Neural cell (in vitro differentiated cells): ENCODE measurements around the gene EFEMP2. TPM values are rescaled to one million over a fixed set of nuclear protein-coding genes. Genes with fewer than 3 reads are reported as not detected.

Experiments used
- H2AFZ ChIP-seq: fragments of 200-600, 300-800 bp; sonication (generic), shearing (Covaris generic); 2 replicates; pipeline ENCODE4 v1.6.0; 2014; ENCODE audit warnings: low read depth, mild to moderate bottlenecking, antibody characterized with exemption, low read length, moderate library complexity
- H3F3A ChIP-seq: fragments of 200-600 bp; shearing (Covaris generic); 2 replicates; pipeline ENCODE4 v1.6.1; 2016; ENCODE audit warnings: mild to moderate bottlenecking, moderate library complexity, mixed read lengths, antibody characterized with exemption, low read length; ENCODE audit not compliant: insufficient read depth, poor library complexity, severe bottlenecking
- H3K27ac ChIP-seq: fragments of 200-600, 300-800 bp; sonication (generic), shearing (Covaris generic); 2 replicates; pipeline ENCODE4 v1.5.1; 2014; ENCODE audit warnings: mild to moderate bottlenecking, low read length, moderate library complexity
- H3K27me3 ChIP-seq: fragments of 300-800, 200-600 bp; sonication (generic), shearing (Covaris generic); 2 replicates; pipeline ENCODE4 v1.6.0; 2014; ENCODE audit warnings: mild to moderate bottlenecking, low read depth, low read length, moderate library complexity; ENCODE audit not compliant: insufficient read depth
- H3K36me3 ChIP-seq: fragments of 300-800, 200-600 bp; sonication (generic), shearing (Covaris generic); 2 replicates; pipeline ENCODE4 v1.5.1; 2014; ENCODE audit warnings: mild to moderate bottlenecking, antibody characterized with exemption, low read length, moderate library complexity; ENCODE audit not compliant: insufficient read depth
- H3K4me2 ChIP-seq: fragments of 300-800, 200-600 bp; sonication (generic), shearing (Covaris generic); 2 replicates; pipeline ENCODE4 v1.6.0; 2014; ENCODE audit warnings: mild to moderate bottlenecking, low read length
- H3K4me3 ChIP-seq: fragments of 300-800, 200-600 bp; sonication (generic), shearing (Covaris generic); 2 replicates; pipeline ENCODE4 v1.5.1; 2014; ENCODE audit warnings: mild to moderate bottlenecking, low read length, moderate library complexity
- H3K79me2 ChIP-seq: fragments of 200-600 bp; shearing (Covaris generic); replicated peaks from 2 replicates; pipeline ENCODE4 v1.6.0; 2014; ENCODE audit warnings: mild to moderate bottlenecking, low read length, moderate library complexity; ENCODE audit not compliant: insufficient read depth
- H3K9ac ChIP-seq: fragments of 300-800, 200-600 bp; sonication (generic), shearing (Covaris generic); 2 replicates; pipeline ENCODE4 v1.6.1; 2016; ENCODE audit warnings: mild to moderate bottlenecking, low read length, mixed read lengths
- H3K9me2 ChIP-seq: fragments of 200-600 bp; shearing (Covaris generic); 2 replicates; pipeline ENCODE4 v1.6.1; 2016; ENCODE audit warnings: mild to moderate bottlenecking, low read length, mixed read lengths; ENCODE audit not compliant: insufficient read depth
- H3K9me3 ChIP-seq: fragments of 200-600, 300-800 bp; sonication (generic), shearing (Covaris generic); 2 replicates; pipeline ENCODE4 v1.6.1; 2016; ENCODE audit warnings: mild to moderate bottlenecking, mixed run types, low read length, moderate library complexity, mixed read lengths
- H4K20me1 ChIP-seq: fragments of 200-600 bp; shearing (Covaris generic); 2 replicates; pipeline ENCODE4 v1.6.1; 2016; ENCODE audit warnings: mild to moderate bottlenecking, mixed run types; ENCODE audit not compliant: insufficient read depth
- EP300 ChIP-seq: fragments of 450-650 bp; conservative IDR thresholded peaks from 2 replicates; pipeline ENCODE4 v1.6.1; 2014; ENCODE audit warnings: antibody characterized with exemption, mild to moderate bottlenecking, moderate library complexity; ENCODE audit not compliant: poor library complexity, severe bottlenecking
- EZH2 ChIP-seq: fragments of 200-600, 300-800 bp; shearing (Covaris generic), sonication (generic); IDR thresholded peaks from 2 replicates; pipeline ENCODE4 v1.6.1; 2014; ENCODE audit warnings: antibody characterized with exemption, low read length, borderline replicate concordance, mild to moderate bottlenecking; ENCODE audit not compliant: insufficient read depth, poor library complexity, severe bottlenecking
- MXI1 ChIP-seq: fragments of 450-650 bp; conservative IDR thresholded peaks from 2 replicates; pipeline ENCODE4 v1.6.1; 2014; ENCODE audit warnings: antibody characterized with exemption, mild to moderate bottlenecking; ENCODE audit not compliant: poor library complexity, severe bottlenecking
- POLR2AphosphoS5 ChIP-seq: IDR thresholded peaks from 2 replicates; pipeline ENCODE4 v1.6.1; 2012
- RAD21 ChIP-seq: fragments of 450-650 bp; conservative IDR thresholded peaks from 2 replicates; pipeline ENCODE4 v1.6.1; 2014; ENCODE audit warnings: antibody characterized with exemption, mild to moderate bottlenecking, moderate library complexity
- SMC3 ChIP-seq: fragments of 450-650 bp; conservative IDR thresholded peaks from 2 replicates; pipeline ENCODE4 v1.6.1; 2014; ENCODE audit warnings: antibody characterized with exemption, mild to moderate bottlenecking, moderate library complexity; ENCODE audit not compliant: poor library complexity
- TAF1 ChIP-seq: IDR thresholded peaks from 2 replicates; pipeline ENCODE4 v1.6.1; 2012; ENCODE audit warnings: low read depth
- polyA plus RNA-seq: library from polyadenylated mRNA; depleted of rRNA; stranded (reverse); fragments of >200 nt; gene quantifications from 2 replicates; pipeline ENCODE4 v1.2.3, GENCODE V29; 2014
- TF ChIP-seq, protein P1 (sequence below): fragments of 450-650 bp; IDR thresholded peaks from 2 replicates; pipeline ENCODE4 v1.5.1; 2014; ENCODE audit warnings: antibody characterized with exemption, mild to moderate bottlenecking, moderate library complexity; ENCODE audit not compliant: poor library complexity, severe bottlenecking
- TF ChIP-seq, protein P2 (sequence below): IDR thresholded peaks from 2 replicates; pipeline ENCODE4 v1.6.1; 2012; ENCODE audit warnings: borderline replicate concordance

EFEMP2 gene
- polyA plus RNA-seq, 1 donor from 2014 or later: 0.67 TPM

DNA sequence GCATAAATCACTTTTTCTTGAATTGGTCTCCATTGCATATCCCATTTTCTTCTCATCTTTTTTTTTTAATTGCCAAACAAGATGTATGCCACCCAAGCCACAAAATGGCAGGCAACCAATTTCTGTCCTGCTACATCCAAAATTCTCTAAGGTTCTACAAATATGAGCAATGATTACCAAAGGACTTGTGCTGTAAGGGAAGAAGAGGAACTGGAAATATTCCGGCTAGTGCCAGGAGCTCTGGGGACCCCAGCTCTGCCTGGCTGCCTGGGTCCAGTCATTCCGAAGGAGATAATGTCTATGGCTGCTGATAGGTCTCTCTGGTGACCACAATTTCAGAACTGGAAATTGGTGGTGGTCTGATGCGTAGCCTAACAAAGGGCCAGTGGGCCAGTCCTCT, 55.9 kb downstream of the EFEMP2 start:
- Histone ChIP-seq H3K4me2 (no peak overlapping the region), H3K27ac (no peak overlapping the region)

More for the DNA sequence above, 55.9 kb downstream of the EFEMP2 start:
- Histone ChIP-seq H3K9ac (no peak overlapping the region), H3K4me3 (peak overlapping the region; percentile 1), H3F3A (no peaks in the 10 kb centered on the region), H3K9me2 (no peaks in the 10 kb centered on the region), H4K20me1 (no peaks in the 10 kb centered on the region), H2AFZ (no peak overlapping the region), H3K79me2 (no peaks in the 10 kb centered on the region), H3K9me3 (no peaks in the 10 kb centered on the region), H3K36me3 (no peaks in the 10 kb centered on the region), H3K27me3 (no peaks in the 10 kb centered on the region)
- TF ChIP-seq RAD21 (no peak), MXI1 (no peak), SMC3 (no peak), POLR2AphosphoS5 (no peak), EZH2 (no peak), TAF1 (no peak), EP300 (no peak)
- TF ChIP-seq, protein P1, sequence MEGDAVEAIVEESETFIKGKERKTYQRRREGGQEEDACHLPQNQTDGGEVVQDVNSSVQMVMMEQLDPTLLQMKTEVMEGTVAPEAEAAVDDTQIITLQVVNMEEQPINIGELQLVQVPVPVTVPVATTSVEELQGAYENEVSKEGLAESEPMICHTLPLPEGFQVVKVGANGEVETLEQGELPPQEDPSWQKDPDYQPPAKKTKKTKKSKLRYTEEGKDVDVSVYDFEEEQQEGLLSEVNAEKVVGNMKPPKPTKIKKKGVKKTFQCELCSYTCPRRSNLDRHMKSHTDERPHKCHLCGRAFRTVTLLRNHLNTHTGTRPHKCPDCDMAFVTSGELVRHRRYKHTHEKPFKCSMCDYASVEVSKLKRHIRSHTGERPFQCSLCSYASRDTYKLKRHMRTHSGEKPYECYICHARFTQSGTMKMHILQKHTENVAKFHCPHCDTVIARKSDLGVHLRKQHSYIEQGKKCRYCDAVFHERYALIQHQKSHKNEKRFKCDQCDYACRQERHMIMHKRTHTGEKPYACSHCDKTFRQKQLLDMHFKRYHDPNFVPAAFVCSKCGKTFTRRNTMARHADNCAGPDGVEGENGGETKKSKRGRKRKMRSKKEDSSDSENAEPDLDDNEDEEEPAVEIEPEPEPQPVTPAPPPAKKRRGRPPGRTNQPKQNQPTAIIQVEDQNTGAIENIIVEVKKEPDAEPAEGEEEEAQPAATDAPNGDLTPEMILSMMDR: no peak
- TF ChIP-seq, protein P2, sequence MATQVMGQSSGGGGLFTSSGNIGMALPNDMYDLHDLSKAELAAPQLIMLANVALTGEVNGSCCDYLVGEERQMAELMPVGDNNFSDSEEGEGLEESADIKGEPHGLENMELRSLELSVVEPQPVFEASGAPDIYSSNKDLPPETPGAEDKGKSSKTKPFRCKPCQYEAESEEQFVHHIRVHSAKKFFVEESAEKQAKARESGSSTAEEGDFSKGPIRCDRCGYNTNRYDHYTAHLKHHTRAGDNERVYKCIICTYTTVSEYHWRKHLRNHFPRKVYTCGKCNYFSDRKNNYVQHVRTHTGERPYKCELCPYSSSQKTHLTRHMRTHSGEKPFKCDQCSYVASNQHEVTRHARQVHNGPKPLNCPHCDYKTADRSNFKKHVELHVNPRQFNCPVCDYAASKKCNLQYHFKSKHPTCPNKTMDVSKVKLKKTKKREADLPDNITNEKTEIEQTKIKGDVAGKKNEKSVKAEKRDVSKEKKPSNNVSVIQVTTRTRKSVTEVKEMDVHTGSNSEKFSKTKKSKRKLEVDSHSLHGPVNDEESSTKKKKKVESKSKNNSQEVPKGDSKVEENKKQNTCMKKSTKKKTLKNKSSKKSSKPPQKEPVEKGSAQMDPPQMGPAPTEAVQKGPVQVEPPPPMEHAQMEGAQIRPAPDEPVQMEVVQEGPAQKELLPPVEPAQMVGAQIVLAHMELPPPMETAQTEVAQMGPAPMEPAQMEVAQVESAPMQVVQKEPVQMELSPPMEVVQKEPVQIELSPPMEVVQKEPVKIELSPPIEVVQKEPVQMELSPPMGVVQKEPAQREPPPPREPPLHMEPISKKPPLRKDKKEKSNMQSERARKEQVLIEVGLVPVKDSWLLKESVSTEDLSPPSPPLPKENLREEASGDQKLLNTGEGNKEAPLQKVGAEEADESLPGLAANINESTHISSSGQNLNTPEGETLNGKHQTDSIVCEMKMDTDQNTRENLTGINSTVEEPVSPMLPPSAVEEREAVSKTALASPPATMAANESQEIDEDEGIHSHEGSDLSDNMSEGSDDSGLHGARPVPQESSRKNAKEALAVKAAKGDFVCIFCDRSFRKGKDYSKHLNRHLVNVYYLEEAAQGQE: no peak

Other genes starting within 250 kb of the EFEMP2 start
- gene SIPA1, start 234.7 kb downstream of the EFEMP2 start, polyA plus RNA-seq: 0.16 and 6.5 TPM in 2 replicates
- 19.3 and 19.5 TPM in 2 replicates for gene RELA, start 209.9 kb downstream of the EFEMP2 start, polyA plus RNA-seq
- 102 and 109 TPM in 2 replicates for gene KAT5, start 160.5 kb downstream of the EFEMP2 start, polyA plus RNA-seq
- 38.4 and 43.8 TPM in 2 replicates for gene RNASEH2C, start 152.0 kb downstream of the EFEMP2 start, polyA plus RNA-seq
- gene AP5B1, start 91.8 kb downstream of the EFEMP2 start, polyA plus RNA-seq: 0.52 and 1.3 TPM in 2 replicates
- not detected in 2 replicates for gene OVOL1, start 85.7 kb downstream of the EFEMP2 start, polyA plus RNA-seq
- 12.6 and 16.0 TPM in 2 replicates for gene SNX32, start 38.8 kb downstream of the EFEMP2 start, polyA plus RNA-seq
- gene CFL1, start 14.6 kb downstream of the EFEMP2 start, polyA plus RNA-seq: 1,633 and 1,984 TPM in 2 replicates
- gene MUS81, start 12.4 kb downstream of the EFEMP2 start, polyA plus RNA-seq: 183 and 211 TPM in 2 replicates
- not detected in 2 replicates for gene CTSW, start 7.0 kb upstream of the EFEMP2 start, polyA plus RNA-seq
- 248 and 284 TPM in 2 replicates for gene FIBP, start 15.7 kb upstream of the EFEMP2 start, polyA plus RNA-seq
- 28.5 TPM in 2 replicates for gene CCDC85B, start 17.9 kb upstream of the EFEMP2 start, polyA plus RNA-seq
- gene FOSL1, start 27.6 kb upstream of the EFEMP2 start, polyA plus RNA-seq: 0.68 TPM in 1 of 2 replicates, not detected in the other
- gene C11orf68, start 46.3 kb upstream of the EFEMP2 start, polyA plus RNA-seq: 13.3 and 20.4 TPM in 2 replicates
- 242 and 259 TPM in 2 replicates for gene DRAP1, start 46.6 kb upstream of the EFEMP2 start, polyA plus RNA-seq
- gene TSGA10IP, start 72.7 kb upstream of the EFEMP2 start, polyA plus RNA-seq: 0.34 and 0.53 TPM in 2 replicates
- gene SART1, start 88.9 kb upstream of the EFEMP2 start, polyA plus RNA-seq: 34.9 and 38.4 TPM in 2 replicates
- gene EIF1AD, start 129.4 kb upstream of the EFEMP2 start, polyA plus RNA-seq: 34.9 and 35.4 TPM in 2 replicates
- 41.6 and 60.0 TPM in 2 replicates for gene BANF1, start 129.7 kb upstream of the EFEMP2 start, polyA plus RNA-seq
- not detected in 2 replicates for gene CST6, start 139.2 kb upstream of the EFEMP2 start, polyA plus RNA-seq
- not detected in 2 replicates for gene CATSPER1, start 153.7 kb upstream of the EFEMP2 start, polyA plus RNA-seq
- 16.7 and 17.2 TPM in 2 replicates for gene GAL3ST3, start 176.4 kb upstream of the EFEMP2 start, polyA plus RNA-seq
- gene SF3B2, start 179.6 kb upstream of the EFEMP2 start, polyA plus RNA-seq: 121 and 145 TPM in 2 replicates
- gene PACS1, start 197.5 kb upstream of the EFEMP2 start, polyA plus RNA-seq: 12.1 and 14.4 TPM in 2 replicates